ENCODE results near the gene ERVFRD-1. TPM values are rescaled to one million over a fixed set of nuclear protein-coding genes. Genes with fewer than 3 reads are reported as not detected.

ERVFRD-1 gene
- polyA plus RNA-seq, 3 donors: 0.05 to 0.06 TPM; not detected in 1

DNA sequence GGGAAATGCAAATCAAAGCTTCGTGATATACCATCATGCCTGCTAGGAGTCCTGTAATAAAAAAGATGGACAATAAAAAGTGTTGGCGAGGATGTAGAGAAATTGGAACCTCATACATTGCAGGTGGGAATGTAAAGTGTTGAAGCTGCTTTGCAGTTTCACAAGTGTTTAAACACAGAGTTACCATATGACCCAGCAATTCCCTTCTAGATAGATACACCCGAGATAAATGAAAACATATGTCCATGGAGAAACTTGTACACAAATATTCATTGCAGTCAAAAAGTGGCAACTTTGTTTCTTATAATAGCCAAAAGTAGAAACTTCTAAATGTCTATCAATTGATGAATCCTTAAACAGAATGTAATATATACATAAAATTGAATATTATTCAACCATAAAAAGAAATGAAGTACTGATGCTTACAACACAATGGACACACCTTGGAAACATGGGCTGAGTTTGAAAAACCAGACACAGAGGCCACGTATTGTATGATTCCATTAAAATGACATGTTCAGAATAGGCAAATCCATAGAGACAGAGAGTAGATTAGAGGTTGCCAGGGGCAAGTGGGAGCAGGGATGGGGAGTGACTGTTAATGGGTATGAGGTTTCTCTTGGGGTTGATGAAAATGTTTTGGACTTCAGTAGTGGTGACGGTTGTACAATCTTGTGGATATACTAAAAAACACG, 20.8 kb upstream of the ERVFRD-1 start:
- intact Hi-C loops (cut with micrococcal nuclease): no loop called here
- peaks cover 0 to under 1% of the 10 kb centered on the region in 2 donors for H3K9me3 ChIP-seq (replicated peaks in 1 of 2; ENCODE audit: control insufficient read depth in 1 of 2, insufficient read depth in 1 of 2, low read length in 2 of 2)
- no peak for DNase-seq
- peaks cover 0 to 2% (median 1%) of the 10 kb centered on the region in 3 donors for H3K27me3 Mint-ChIP-seq (ENCODE audit: low read depth in 3 of 3)
- H3K36me3 ChIP-seq (replicated peaks in 1 of 2; ENCODE audit: control insufficient read depth in 1 of 2, insufficient read depth in 2 of 2, low read length in 2 of 2): peaks cover 15 to 19% of the 10 kb centered on the region in 2 donors
- H3K4me2 ChIP-seq (replicated peaks; ENCODE audit: extremely low read depth, low read length, poor library complexity, severe bottlenecking): no peak overlapping the region
- no peak overlapping the region for H3K9ac ChIP-seq (ENCODE audit: insufficient read depth, low read length, poor library complexity, severe bottlenecking)
- H3K4me3 ChIP-seq (replicated peaks in 1 of 3; ENCODE audit: low read depth in 2 of 3, low read length in 3 of 3): no peak overlapping the region
- no peak overlapping the region for H2AFZ ChIP-seq (ENCODE audit: insufficient read depth, low read depth, low read length, poor library complexity, severe bottlenecking)
- peaks cover 23% of the 10 kb centered on the region in 2 donors for H3K36me3 Mint-ChIP-seq
- no peak overlapping the region for H3K27ac Mint-ChIP-seq
- 100% methylated on average over 1 of the region's 6 CpGs for WGBS (ENCODE audit: insufficient coverage)
- TF ChIP-seq, protein P1, sequence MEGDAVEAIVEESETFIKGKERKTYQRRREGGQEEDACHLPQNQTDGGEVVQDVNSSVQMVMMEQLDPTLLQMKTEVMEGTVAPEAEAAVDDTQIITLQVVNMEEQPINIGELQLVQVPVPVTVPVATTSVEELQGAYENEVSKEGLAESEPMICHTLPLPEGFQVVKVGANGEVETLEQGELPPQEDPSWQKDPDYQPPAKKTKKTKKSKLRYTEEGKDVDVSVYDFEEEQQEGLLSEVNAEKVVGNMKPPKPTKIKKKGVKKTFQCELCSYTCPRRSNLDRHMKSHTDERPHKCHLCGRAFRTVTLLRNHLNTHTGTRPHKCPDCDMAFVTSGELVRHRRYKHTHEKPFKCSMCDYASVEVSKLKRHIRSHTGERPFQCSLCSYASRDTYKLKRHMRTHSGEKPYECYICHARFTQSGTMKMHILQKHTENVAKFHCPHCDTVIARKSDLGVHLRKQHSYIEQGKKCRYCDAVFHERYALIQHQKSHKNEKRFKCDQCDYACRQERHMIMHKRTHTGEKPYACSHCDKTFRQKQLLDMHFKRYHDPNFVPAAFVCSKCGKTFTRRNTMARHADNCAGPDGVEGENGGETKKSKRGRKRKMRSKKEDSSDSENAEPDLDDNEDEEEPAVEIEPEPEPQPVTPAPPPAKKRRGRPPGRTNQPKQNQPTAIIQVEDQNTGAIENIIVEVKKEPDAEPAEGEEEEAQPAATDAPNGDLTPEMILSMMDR (IDR thresholded peaks at IDR 0.05): no peak
- H3K9me3 Mint-ChIP-seq: peaks cover 0 to 4% (median 1%) of the 10 kb centered on the region in 7 donors
- H3K27me3 ChIP-seq (ENCODE audit: control insufficient read depth in 2 of 2, insufficient read depth in 2 of 2, low read length in 2 of 2): no peaks in the 10 kb centered on the region
- peaks cover 23% of the 10 kb centered on the region for H4K20me1 ChIP-seq (ENCODE audit: insufficient read depth, low read length)
- no peak overlapping the region for H3K27ac ChIP-seq (ENCODE audit: low read depth in 1 of 2, low read length in 2 of 2)
- H3K4me1 ChIP-seq (ENCODE audit: control insufficient read depth in 1 of 2, insufficient read depth in 2 of 2, low read length in 2 of 2): no peaks in the 10 kb centered on the region
- no peak overlapping the region for H3K4me3 Mint-ChIP-seq
- peaks cover 3% of the 10 kb centered on the region for H3K4me1 Mint-ChIP-seq
- peaks cover 8% of the 10 kb centered on the region for H3K79me2 ChIP-seq (ENCODE audit: insufficient read depth, low read length)

DNA sequence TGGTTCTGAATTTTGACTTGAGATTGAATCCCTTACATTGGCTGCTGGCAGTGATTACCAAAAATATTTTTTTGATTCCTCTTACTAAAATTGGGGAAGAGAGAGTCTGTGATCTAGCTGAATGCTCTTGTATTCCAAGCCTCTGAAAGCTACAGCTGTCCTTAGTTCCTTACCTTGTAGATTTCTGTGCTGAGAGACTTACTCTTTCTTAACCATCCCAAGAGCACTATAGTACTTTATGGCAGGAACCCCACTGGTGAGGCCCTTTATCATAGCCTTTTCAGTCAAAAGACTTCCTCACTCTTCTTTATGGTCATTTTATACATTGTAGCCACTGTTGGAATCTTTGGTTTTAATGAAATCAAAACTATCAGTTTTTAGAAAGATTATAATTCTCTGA, 19.1 kb upstream of the ERVFRD-1 start:
- TF ChIP-seq, protein P1 (IDR thresholded peaks at IDR 0.05): no peak
- H3K27ac ChIP-seq (ENCODE audit: low read depth in 1 of 2, low read length in 2 of 2): no peak overlapping the region
- peaks cover 3% of the 10 kb centered on the region for H3K4me1 Mint-ChIP-seq
- peaks cover 0 to 6% of the 10 kb centered on the region in 2 donors for H3K9me3 ChIP-seq (replicated peaks in 1 of 2; ENCODE audit: control insufficient read depth in 1 of 2, insufficient read depth in 1 of 2, low read length in 2 of 2)
- peaks cover 0 to 11% (median 4%) of the 10 kb centered on the region in 7 donors for H3K9me3 Mint-ChIP-seq
- DNase-seq: no peak
- H3K4me3 Mint-ChIP-seq: no peak overlapping the region
- H3K27me3 Mint-ChIP-seq (ENCODE audit: low read depth in 3 of 3): peaks cover 0 to 2% (median 1%) of the 10 kb centered on the region in 3 donors
- intact Hi-C loops (cut with micrococcal nuclease): no loop called here
- no peak overlapping the region for H2AFZ ChIP-seq (ENCODE audit: insufficient read depth, low read depth, low read length, poor library complexity, severe bottlenecking)
- no peak overlapping the region for H3K9ac ChIP-seq (ENCODE audit: insufficient read depth, low read length, poor library complexity, severe bottlenecking)
- peaks cover 9 to 22% of the 10 kb centered on the region in 2 donors for H3K36me3 ChIP-seq (replicated peaks in 1 of 2; ENCODE audit: control insufficient read depth in 1 of 2, insufficient read depth in 2 of 2, low read length in 2 of 2)
- no peak overlapping the region for H3K4me2 ChIP-seq (replicated peaks; ENCODE audit: extremely low read depth, low read length, poor library complexity, severe bottlenecking)
- H3K79me2 ChIP-seq (ENCODE audit: insufficient read depth, low read length): peaks cover 17% of the 10 kb centered on the region
- no peaks in the 10 kb centered on the region for H3K27me3 ChIP-seq (ENCODE audit: control insufficient read depth in 2 of 2, insufficient read depth in 2 of 2, low read length in 2 of 2)
- peaks cover 26 to 33% of the 10 kb centered on the region in 2 donors for H3K36me3 Mint-ChIP-seq
- no peak overlapping the region for H3K27ac Mint-ChIP-seq
- peaks cover 23% of the 10 kb centered on the region for H4K20me1 ChIP-seq (ENCODE audit: insufficient read depth, low read length)
- no peak overlapping the region for H3K4me3 ChIP-seq (replicated peaks in 1 of 3; ENCODE audit: low read depth in 2 of 3, low read length in 3 of 3)
- no peaks in the 10 kb centered on the region for H3K4me1 ChIP-seq (ENCODE audit: control insufficient read depth in 1 of 2, insufficient read depth in 2 of 2, low read length in 2 of 2)

Measured in CD14-positive monocyte (primary cell).